HG03571 (cell line): ENCODE measurements around the gene PAQR9.

Experiments used
- ATAC-seq: cut with Tn5 transposase; IDR thresholded peaks from one replicate; pipeline ENCODE4 v1.9.1; 2021; ENCODE audit not compliant: unreplicated experiment

Gene PAQR9

DNA sequence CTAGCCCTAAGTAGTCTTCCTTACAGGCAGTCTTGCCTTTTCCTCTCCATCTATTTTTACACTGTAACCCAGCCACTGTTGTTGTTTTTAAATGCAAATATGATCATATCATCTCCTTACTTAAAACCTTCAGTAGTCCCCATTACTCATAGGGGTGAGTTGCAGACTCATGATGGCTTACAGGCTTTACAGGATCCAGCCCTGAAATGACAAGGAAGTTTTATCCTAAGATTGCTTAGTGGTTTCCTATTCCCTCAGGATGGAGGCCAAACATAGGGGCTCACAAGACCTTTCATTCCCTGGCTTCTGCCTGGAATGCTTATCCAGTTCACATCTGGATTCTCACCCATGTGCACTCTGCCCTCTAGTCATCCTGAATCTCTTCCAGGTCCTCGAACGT is 46.9 kb downstream of the PAQR9 start:
- ATAC-seq: no peak

DNA sequence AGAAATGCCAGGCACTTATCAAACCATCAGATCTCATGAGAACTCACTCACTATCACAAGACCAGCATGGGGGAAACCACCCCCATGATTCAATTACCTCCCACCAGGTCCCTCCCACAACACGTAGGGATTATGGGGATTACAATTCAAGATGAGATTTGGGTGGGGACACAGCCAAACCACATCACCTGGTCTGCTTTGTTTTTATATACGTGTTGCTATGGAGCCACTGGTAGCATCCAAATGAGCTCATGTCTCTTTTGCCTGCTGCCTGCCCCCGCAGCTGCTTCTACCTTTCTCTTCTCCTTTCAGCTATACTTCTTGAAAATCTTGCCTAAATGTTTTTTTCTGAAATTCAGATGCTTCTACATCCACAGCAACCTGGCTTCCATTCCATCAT is 47.8 kb downstream of the PAQR9 start:
- ATAC-seq: no peak

DNA sequence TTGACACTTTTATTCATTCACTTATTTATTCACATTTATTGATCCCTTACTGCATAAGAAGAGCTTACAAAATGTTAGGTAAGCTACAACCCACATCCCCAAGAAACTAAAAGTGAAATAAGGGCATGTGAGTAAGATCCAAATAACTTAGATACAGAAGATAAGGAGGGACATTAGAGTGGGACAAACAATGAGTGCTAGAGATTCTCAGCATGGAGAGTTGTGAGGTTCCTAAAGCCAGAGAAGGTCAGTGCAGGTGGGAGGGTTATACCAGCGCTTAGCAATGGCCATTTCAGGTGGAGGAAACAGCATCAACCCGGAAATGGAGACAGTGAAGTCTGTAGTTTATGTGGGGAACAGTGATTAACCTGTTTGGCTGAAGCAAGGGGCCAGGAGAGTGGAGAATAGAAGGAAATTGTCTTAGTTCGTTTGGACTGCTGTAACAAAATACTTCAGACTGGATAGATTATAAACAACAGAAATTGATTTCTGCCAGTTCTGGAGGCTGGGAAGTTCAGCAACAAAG is 49.1 kb downstream of the PAQR9 start:
- no peak for ATAC-seq

DNA sequence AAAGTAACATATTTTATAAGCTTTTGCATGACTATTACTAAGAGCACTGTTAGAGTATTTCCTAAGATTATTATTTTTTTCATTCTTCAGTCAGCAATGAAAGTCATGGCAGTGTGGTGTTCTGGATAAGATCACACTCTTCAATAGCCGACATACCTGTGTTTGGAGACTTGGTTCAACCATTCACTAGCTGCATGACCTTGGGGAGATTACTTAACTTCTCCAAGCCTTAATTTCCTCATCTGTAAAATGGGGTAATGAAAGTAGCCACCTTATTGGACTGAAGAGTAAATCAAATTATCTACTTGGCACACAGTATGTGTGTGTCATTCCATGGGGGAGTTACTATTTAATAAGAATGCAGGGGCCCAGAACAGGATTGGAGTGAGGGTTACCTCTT is 50.0 kb downstream of the PAQR9 start:
- no peak for ATAC-seq

DNA sequence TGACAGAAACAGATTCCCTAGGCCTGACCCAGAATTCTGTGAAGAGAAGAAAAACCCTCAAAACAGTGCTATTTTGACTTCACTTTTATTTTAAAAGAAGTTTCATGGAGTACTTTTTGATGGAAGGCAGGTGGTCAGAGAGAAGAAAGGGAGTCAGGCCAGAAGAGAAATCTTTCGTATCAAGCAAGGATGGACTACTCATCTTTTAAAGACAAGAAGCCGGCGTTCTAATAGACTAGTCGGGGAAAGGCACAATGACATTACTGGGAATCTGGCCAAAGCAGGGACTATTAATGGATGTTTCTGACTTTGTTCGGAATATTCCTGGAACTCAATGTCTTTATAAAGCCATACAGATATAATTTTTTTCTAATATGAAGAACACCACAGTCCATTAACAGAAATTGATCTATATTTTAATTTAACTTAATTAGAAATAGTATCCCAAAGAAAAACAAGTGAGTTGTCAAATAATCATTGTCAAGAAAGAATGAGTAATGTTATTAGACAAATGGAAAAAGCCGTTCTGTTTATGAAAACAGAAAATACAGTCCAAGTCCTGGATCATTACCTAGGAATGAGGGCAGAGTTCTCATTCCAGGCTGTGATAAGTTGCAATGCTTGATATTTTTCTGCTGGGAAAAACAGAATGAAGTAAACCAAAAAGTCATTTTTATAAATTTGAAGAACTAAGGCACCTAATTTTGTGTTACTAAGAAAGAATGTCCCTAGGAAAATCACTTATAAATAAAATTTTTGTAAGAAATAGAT is 50.9 kb downstream of the PAQR9 start:
- no peak for ATAC-seq
